Memory B cell (primary cell): ENCODE measurements around the gene PDGFD.

Experiments used
- ATAC-seq: fragments of 150-1000 bp; cut with Tn5 transposase; 2 replicates; pipeline ENCODE4 v1.10.0; 2021; ENCODE audit warnings: low read depth, mild to moderate bottlenecking, moderate library complexity
- DNase-seq, 2 donors: peaks; one replicate each; pipeline ENCODE4 v3.0.0; 2022; ENCODE audit warnings: low spot score in 2 of 2
- H3K27ac Mint-ChIP-seq: one replicate; pipeline ENCODE4 v1.8.0; 2022; ENCODE audit warnings: mild to moderate bottlenecking, moderate library complexity, mixed read lengths
- H3K27me3 Mint-ChIP-seq: one replicate; pipeline ENCODE4 v1.8.0; 2022; ENCODE audit warnings: mixed read lengths
- H3K36me3 Mint-ChIP-seq: one replicate; pipeline ENCODE4 v1.8.0; 2022; ENCODE audit warnings: mild to moderate bottlenecking, mixed read lengths
- H3K4me1 Mint-ChIP-seq: one replicate; pipeline ENCODE4 v1.8.0; 2022; ENCODE audit warnings: mixed read lengths
- H3K4me3 Mint-ChIP-seq: one replicate; pipeline ENCODE4 v1.8.0; 2022; ENCODE audit warnings: mild to moderate bottlenecking, moderate library complexity, mixed read lengths
- H3K9me3 Mint-ChIP-seq: one replicate; pipeline ENCODE4 v1.8.0; 2022; ENCODE audit warnings: mixed read lengths

PDGFD gene

DNA sequence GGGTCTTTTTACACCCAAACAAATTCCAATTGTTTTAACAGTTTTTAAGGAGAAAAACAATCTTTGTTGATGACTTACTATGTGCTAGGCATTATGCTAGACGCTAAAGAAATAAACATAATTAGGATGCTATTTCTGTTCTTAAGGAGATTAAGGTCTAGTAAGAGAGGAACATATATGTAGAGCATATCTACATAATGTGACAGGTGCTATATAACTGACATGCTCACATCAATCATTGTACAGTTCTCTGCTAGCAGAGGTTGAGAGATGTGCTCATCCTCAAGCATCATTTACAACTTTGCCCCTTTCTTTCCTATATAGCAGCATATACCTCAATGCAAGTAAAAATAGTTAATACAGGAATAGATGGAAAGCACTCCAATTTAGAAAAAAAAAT lies 37.5 kb downstream of the PDGFD start:
- Mint-ChIP-seq H3K9me3 (no peaks in the 10 kb centered on the region), H3K27ac (no peak overlapping the region), H3K4me1 (no peaks in the 10 kb centered on the region), H3K4me3 (no peak overlapping the region), H3K27me3 (peaks cover 2% of the 10 kb centered on the region), H3K36me3 (no peaks in the 10 kb centered on the region)
- DNase-seq (no peak), ATAC-seq (no peak)

DNA sequence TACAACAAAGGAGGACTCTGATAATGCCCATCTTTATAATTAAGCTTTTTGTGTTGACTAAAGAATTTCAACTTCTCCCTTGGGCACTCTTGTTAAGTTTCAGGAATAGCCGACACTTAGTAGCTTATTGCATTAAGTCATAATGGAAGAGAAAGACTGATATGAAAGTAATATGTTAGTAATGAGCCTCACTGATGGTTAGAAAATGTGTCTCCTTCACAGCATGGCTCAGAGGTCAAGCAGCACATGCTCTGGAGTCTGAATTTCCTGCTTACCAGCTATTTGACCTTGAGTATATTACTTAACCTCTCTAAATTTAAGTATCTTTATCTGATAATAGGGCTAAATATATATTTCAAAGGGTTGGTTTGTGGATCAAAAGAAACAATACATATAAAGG lies 39.0 kb downstream of the PDGFD start:
- ATAC-seq (no peak), DNase-seq (no peak)
- Mint-ChIP-seq H3K9me3 (no peaks in the 10 kb centered on the region), H3K27me3 (peaks cover 2% of the 10 kb centered on the region), H3K36me3 (no peaks in the 10 kb centered on the region), H3K4me3 (no peak overlapping the region), H3K27ac (no peak overlapping the region), H3K4me1 (no peaks in the 10 kb centered on the region)

DNA sequence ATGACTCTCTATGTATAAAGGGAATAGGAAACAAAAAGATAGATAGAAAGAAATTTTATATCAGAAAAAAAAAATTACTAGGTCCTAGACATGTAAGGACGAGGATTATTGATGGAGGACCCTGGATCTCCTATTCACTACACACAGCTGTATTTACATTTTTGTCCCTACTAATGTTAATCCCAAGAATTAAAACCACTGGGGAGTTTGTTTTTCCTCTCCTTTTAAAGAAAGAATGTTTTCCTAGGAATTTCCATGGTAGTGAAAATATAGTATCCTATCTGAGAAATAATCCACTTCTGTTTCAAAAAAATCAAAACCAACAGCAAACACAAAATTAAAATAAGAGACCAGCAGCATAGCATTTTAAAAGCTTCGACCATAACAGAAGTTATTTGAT lies 41.1 kb downstream of the PDGFD start:
- no peak for DNase-seq
- peaks cover 2% of the 10 kb centered on the region for H3K27me3 Mint-ChIP-seq
- H3K9me3 Mint-ChIP-seq = no peaks in the 10 kb centered on the region
- H3K36me3 Mint-ChIP-seq = no peaks in the 10 kb centered on the region
- H3K27ac Mint-ChIP-seq = no peak overlapping the region
- no peak overlapping the region for H3K4me3 Mint-ChIP-seq
- H3K4me1 Mint-ChIP-seq = no peaks in the 10 kb centered on the region
- ATAC-seq = no peak

DNA sequence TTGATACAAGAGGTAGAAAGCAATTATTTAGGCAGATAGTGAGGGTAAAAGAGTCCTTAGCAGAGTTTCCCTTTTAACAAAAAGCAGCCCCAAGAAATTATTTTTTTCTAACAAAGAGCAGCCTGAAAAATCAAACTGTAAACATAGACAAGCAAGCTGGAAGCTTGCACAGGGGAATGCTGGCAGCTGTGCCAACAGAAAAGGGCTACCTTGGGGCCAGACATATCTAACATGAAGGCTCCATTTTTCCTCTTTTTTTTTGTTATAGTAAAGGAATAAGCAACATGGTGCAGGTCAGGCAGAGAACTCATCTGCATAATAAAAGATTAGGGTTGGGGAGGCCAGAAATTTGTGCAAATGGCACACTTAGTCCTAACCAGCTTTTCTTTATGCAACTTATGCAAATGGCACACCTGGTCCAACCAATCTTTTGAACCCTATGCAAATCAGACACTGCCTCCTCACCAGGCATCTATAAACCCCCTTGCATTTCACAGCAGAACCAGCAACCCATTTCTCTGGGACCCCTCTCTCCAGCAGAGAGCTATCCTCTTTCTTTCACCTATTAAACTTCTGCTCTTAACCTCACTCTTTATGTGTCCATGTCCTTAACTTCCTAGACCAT lies 41.8 kb downstream of the PDGFD start:
- H3K9me3 Mint-ChIP-seq = no peaks in the 10 kb centered on the region
- no peaks in the 10 kb centered on the region for H3K4me1 Mint-ChIP-seq
- no peak for ATAC-seq
- DNase-seq = no peak
- peaks cover 2% of the 10 kb centered on the region for H3K27me3 Mint-ChIP-seq
- no peak overlapping the region for H3K27ac Mint-ChIP-seq
- no peak overlapping the region for H3K4me3 Mint-ChIP-seq
- H3K36me3 Mint-ChIP-seq = no peaks in the 10 kb centered on the region

DNA sequence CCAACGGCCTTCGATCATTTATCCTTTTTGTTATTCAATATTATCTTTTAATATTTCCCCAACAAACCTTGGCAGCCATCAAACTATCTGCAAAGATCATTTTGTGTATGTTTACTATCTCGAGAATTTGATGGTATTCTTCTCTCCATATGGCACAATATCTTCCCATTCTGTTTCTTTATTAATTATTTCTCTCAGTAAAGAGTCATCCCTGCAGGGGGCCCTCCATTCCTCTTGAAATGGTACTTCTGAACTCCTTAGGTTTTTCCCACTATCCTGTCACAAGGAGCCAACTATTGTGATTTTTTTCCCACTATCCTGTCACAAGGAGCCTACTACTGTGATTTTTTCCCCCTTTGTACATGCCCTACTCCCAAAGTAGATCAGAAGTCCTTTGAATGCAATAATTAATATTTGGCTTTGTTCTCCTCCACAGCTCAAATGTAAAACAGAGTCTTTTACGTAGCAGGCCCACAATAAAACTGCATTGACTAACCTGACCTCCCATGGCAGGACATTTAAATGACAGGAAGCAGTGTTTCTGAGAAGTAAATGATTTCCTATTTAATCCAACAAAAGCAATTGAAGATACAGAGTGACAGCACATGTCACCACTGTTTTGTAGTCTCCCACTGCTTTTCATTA lies 43.3 kb downstream of the PDGFD start:
- ATAC-seq (no peak), DNase-seq (no peak)
- Mint-ChIP-seq H3K4me3 (no peak overlapping the region), H3K4me1 (no peaks in the 10 kb centered on the region), H3K27ac (no peak overlapping the region), H3K9me3 (peaks cover 2% of the 10 kb centered on the region), H3K27me3 (peaks cover 2% of the 10 kb centered on the region), H3K36me3 (peaks cover 2% of the 10 kb centered on the region)

DNA sequence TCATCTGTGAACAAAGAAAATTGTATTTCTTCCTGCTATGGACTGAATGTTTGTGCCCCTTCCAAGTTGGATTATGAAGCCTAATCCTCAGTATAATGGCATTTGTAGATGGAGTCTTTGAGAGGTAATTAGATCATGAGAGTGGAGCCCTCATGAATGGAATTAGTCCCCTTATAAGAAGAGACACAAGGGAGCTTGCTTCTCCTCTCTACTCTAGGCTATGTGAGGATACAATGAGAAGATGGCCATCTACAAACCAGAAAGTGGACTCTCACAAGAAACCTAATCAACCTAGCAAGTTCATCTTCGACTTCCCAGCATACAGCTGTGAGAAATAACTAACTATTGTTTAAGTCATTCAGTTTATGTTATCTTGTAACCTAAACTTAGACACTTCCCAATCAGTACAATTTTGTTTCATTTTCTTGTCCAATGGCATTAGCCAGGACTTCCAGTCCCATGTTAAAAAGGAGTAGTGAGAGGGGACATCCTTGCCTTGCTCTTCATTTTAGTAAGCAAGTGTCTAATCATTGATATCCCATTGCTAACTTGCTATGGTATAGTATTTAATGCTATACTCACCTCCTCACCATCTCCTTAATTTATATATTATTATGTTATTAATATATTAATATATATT lies 45.7 kb downstream of the PDGFD start:
- H3K36me3 Mint-ChIP-seq = peaks cover 2% of the 10 kb centered on the region
- H3K9me3 Mint-ChIP-seq = peaks cover 2% of the 10 kb centered on the region
- no peak for DNase-seq
- no peak overlapping the region for H3K27ac Mint-ChIP-seq
- no peaks in the 10 kb centered on the region for H3K4me1 Mint-ChIP-seq
- ATAC-seq = no peak
- no peaks in the 10 kb centered on the region for H3K27me3 Mint-ChIP-seq
- H3K4me3 Mint-ChIP-seq = no peak overlapping the region

DNA sequence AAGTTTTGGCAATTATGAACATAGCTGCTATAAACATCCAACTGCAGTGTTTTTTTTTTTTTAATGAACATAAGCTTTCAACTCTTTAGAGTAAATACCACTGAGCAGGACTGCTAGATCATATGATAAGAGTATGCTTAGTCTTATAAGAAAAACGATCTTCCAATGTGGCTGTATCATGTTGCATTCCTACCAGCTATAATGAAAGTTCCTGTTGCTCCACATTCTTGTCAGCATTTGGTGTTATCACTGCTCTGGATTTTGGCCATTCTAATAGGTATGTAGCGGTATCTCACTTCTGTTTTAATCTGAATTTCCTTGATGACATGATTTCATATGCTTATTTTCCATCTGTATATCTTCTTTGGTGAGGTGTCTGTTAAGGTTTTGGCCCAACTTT lies 50.4 kb downstream of the PDGFD start:
- no peak overlapping the region for H3K27ac Mint-ChIP-seq
- no peak overlapping the region for H3K4me3 Mint-ChIP-seq
- peaks cover 2% of the 10 kb centered on the region for H3K9me3 Mint-ChIP-seq
- H3K4me1 Mint-ChIP-seq = no peaks in the 10 kb centered on the region
- peaks cover 2% of the 10 kb centered on the region for H3K36me3 Mint-ChIP-seq
- ATAC-seq (no peak), DNase-seq (no peak)
- H3K27me3 Mint-ChIP-seq = no peaks in the 10 kb centered on the region

DNA sequence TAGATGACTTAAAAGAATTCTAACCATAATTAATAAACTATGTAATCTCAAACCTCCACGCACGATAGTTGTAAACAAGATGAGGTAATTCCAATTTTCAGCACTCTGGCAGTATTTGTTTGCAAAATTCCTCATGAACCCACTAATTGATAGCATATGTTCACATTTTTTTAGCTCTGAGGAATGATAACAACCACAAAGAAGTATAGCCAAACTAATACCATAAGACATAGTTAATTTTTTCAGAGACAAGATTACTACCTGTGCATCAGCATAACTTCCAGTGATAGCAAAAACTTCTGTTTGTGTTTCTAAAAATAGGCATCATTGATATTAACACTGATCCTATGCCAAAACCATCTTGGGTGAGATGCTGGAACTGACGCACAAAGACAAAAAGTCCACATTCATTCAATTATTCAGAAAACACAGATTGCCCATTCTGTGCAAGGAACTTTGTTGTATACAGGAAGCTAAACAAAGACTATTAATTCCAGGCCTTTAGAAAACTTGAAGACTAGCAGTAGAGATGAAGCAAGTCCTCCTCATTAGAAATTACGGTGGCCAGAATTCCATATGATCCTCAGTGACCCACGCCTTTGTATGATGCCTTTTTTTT lies 57.7 kb downstream of the PDGFD start:
- H3K27ac Mint-ChIP-seq = no peak overlapping the region
- H3K9me3 Mint-ChIP-seq = no peaks in the 10 kb centered on the region
- no peak overlapping the region for H3K4me3 Mint-ChIP-seq
- no peaks in the 10 kb centered on the region for H3K36me3 Mint-ChIP-seq
- H3K4me1 Mint-ChIP-seq = no peaks in the 10 kb centered on the region
- DNase-seq = no peak
- no peak for ATAC-seq
- H3K27me3 Mint-ChIP-seq = no peaks in the 10 kb centered on the region

DNA sequence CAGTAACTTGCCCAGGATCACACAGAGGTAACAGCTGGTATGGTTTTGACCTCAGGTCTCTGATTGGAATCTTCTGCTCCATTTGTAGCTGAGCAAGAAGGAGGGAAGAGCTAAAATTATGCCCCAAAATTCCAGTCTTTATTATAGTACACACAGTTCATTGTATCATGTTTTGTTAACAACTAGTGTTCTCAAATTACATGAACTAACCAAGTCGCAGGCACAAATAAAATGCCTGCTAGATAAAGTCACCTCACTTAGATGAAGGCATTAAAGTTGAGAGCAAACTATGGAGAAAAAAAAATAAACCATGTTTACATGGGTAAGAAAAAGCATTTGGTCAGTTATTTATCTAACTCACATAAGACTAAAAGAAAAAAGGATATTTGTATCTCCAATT lies 58.8 kb downstream of the PDGFD start:
- no peaks in the 10 kb centered on the region for H3K27me3 Mint-ChIP-seq
- DNase-seq = no peak
- H3K27ac Mint-ChIP-seq = no peak overlapping the region
- no peak overlapping the region for H3K4me3 Mint-ChIP-seq
- no peaks in the 10 kb centered on the region for H3K36me3 Mint-ChIP-seq
- no peak for ATAC-seq
- no peaks in the 10 kb centered on the region for H3K9me3 Mint-ChIP-seq
- H3K4me1 Mint-ChIP-seq = no peaks in the 10 kb centered on the region

DNA sequence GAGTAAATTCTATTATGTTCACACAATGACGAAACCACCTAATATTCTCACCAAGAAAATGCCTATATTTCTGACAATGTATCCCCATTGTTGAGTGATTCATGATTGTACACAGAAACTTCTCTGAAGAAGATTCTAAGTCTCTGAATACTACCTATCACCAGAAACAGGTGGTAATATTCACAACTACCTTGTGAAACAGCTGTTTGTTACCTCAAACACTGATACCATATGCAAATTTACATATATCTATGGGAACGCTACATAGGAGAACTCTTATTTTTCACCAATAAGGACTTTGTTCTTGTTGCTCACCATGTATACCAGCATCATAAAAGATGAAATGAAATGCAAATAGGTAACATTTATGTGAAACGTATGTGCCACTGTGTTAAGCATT lies 59.3 kb downstream of the PDGFD start:
- H3K9me3 Mint-ChIP-seq = no peaks in the 10 kb centered on the region
- no peak overlapping the region for H3K27ac Mint-ChIP-seq
- H3K27me3 Mint-ChIP-seq = no peaks in the 10 kb centered on the region
- no peak for DNase-seq
- ATAC-seq = no peak
- no peak overlapping the region for H3K4me3 Mint-ChIP-seq
- no peaks in the 10 kb centered on the region for H3K4me1 Mint-ChIP-seq
- no peaks in the 10 kb centered on the region for H3K36me3 Mint-ChIP-seq

DNA sequence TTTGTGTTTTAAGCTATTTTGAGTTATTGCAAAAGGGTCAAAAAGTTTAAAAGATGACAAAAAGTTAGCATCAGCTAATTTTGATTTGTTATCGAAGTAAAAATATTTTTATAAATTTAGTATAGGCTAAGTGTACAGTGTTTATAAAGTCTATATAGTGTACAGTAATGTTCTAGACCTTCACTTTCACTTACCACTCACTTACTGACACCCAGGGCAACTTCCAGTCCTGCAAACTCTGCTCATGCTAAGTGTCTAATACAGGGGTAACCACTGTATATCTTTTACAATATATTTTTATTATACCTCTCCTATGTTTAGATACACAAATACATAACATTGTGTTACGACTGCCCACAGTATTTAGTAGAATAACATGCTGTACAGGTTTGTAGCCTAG lies 59.7 kb downstream of the PDGFD start:
- H3K36me3 Mint-ChIP-seq = no peaks in the 10 kb centered on the region
- no peaks in the 10 kb centered on the region for H3K4me1 Mint-ChIP-seq
- H3K27me3 Mint-ChIP-seq = no peaks in the 10 kb centered on the region
- H3K27ac Mint-ChIP-seq = no peak overlapping the region
- no peak for ATAC-seq
- no peak overlapping the region for H3K4me3 Mint-ChIP-seq
- H3K9me3 Mint-ChIP-seq = no peaks in the 10 kb centered on the region
- no peak for DNase-seq

DNA sequence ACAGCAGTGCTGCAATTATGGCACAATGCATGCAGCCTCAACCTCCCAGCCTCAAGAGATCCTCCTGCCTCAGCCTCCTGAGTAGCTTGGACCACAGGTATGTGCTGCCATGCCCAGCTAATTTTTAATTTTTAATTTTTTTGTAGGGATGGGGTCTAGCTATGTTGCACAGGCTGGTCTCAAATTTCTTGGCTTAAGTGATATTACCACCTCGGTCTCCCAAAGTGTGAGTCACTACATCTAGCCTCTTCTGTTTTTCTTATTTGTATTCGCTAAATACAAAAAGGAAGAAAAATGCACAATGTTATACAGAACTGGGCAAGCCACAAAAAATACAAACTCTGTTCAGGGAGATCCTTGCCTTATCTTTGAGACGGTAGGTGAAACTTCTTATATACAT lies 65.4 kb downstream of the PDGFD start:
- ATAC-seq = no peak
- DNase-seq = no peak
- Mint-ChIP-seq H3K27me3 (peaks cover 3% of the 10 kb centered on the region), H3K9me3 (no peaks in the 10 kb centered on the region), H3K27ac (no peak overlapping the region), H3K4me1 (no peaks in the 10 kb centered on the region), H3K4me3 (no peak overlapping the region), H3K36me3 (no peaks in the 10 kb centered on the region)

DNA sequence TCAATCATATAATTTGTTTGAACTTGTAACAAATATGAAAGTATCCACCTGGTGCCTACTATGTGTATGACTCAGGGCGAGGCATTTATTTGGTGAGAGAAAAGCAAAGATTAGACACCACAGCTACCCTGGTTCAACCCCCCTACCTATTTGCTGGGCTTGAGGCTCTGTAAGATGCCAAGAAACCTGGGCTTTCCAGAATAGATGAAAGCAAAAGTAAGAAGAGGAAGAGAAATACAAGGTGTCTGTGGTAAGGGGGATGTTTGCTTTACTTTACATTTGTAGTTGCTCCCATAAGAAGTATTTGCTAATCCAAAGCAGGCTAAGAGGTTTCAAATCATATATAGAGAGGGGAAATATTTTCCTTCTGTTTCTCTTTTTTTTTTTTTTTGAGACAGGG lies 65.8 kb downstream of the PDGFD start:
- DNase-seq (no peak), ATAC-seq (peak; percentile 35)
- Mint-ChIP-seq H3K4me1 (no peaks in the 10 kb centered on the region), H3K27ac (no peak overlapping the region), H3K36me3 (no peaks in the 10 kb centered on the region), H3K27me3 (peaks cover 3% of the 10 kb centered on the region), H3K4me3 (no peak overlapping the region), H3K9me3 (no peaks in the 10 kb centered on the region)

DNA sequence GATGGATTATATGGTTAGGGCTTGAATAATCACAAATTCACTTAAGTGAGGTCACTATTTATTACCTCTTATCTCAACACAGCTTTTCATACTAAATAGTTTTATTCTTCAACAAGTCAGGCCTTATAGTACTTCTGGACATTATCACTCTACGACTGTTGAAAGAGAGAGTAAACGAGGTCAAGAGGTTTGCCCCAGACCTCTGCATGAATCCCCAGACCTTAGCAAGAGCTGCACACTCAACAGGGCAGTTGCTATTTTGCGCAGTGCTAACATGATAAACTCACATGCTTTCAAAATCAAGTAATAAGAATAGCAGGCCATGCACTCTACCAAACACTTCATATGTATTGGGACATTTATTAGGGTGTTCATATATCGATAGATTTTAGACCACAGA lies 67.0 kb downstream of the PDGFD start:
- H3K4me1 Mint-ChIP-seq = no peaks in the 10 kb centered on the region
- DNase-seq (no peak), ATAC-seq (no peak)
- no peak overlapping the region for H3K27ac Mint-ChIP-seq
- H3K27me3 Mint-ChIP-seq = peaks cover 3% of the 10 kb centered on the region
- H3K36me3 Mint-ChIP-seq = no peaks in the 10 kb centered on the region
- no peak overlapping the region for H3K4me3 Mint-ChIP-seq
- no peaks in the 10 kb centered on the region for H3K9me3 Mint-ChIP-seq
